PC-9 (cell line): Measurements from ENCODE around the gene CIITA.

ENCODE experiments used
- EZH2 ChIP-seq: fragments of 200-600 bp; sonication (generic); IDR thresholded peaks from 2 replicates; pipeline ENCODE4 v1.8.0; 2017; ENCODE audit warnings: antibody characterized with exemption, low read depth
- TF ChIP-seq, protein P1 (sequence below): fragments of 200-600 bp; sonication (generic); conservative IDR thresholded peaks from 2 replicates; pipeline ENCODE4 v1.6.1; 2017; ENCODE audit warnings: mixed run types, antibody characterized with exemption, mild to moderate bottlenecking, moderate library complexity

DNA sequence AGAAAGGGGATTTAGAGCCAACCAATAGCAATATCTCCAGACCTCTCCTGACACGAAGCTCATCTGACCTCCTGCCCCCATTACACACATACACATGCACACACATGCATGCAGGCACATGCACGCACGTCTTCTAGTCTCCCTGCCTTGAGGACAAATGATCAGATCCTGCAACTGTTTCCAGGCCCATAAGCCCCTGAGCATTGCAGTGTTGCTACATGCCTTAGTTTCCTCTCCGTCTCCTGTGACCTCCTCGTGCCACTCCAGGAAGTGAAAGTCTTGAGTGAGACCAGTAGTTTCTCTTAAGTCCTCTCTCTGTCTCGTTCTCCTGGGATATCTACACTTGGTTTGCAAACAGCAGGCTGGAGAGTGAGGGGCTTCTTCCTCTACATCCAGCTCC, 8.2 kb downstream of the CIITA start:
- TF ChIP-seq, protein P1, sequence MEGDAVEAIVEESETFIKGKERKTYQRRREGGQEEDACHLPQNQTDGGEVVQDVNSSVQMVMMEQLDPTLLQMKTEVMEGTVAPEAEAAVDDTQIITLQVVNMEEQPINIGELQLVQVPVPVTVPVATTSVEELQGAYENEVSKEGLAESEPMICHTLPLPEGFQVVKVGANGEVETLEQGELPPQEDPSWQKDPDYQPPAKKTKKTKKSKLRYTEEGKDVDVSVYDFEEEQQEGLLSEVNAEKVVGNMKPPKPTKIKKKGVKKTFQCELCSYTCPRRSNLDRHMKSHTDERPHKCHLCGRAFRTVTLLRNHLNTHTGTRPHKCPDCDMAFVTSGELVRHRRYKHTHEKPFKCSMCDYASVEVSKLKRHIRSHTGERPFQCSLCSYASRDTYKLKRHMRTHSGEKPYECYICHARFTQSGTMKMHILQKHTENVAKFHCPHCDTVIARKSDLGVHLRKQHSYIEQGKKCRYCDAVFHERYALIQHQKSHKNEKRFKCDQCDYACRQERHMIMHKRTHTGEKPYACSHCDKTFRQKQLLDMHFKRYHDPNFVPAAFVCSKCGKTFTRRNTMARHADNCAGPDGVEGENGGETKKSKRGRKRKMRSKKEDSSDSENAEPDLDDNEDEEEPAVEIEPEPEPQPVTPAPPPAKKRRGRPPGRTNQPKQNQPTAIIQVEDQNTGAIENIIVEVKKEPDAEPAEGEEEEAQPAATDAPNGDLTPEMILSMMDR = no peak
- TF ChIP-seq EZH2 = no peak
